Measurements from ENCODE around the gene AOC1. TPM values are rescaled to one million over a fixed set of nuclear protein-coding genes. Genes with fewer than 3 reads are reported as not detected.

AOC1 gene
- total RNA-seq, 8 experiments from 2014 or later: 0.09 to 0.47 (median 0.33) TPM; not detected in 3

- 40 to 77% (median 57%) methylated on average over 1 to 6 of the region's 8 CpGs; no CpG with 5 or more reads in 3 of the 10 experiments for WGBS, 10 experiments
- H3K4me3 ChIP-seq: no peak overlapping the region
- peak in 1 of 8 experiments; percentile 32 for ATAC-seq (replicated peaks in 6 of 8)
- no peak overlapping the region for H3K27ac ChIP-seq
- in situ Hi-C loops (cut with MboI; ENCODE audit: low pct_unique_long_range_greater_than_20kb in 2 of 9, low sequenced_read_pairs in 9 of 9, unreplicated experiment in 9 of 9): no loop called here
- peaks cover 0 to 4% of the 10 kb centered on the region in 2 donors for H3K4me1 ChIP-seq (replicated peaks in 1 of 2)
Measured at GRCh38 chr7:150874401-150875198, 22.3 kb downstream of the AOC1 start.

- Histone ChIP-seq H3K4me3 (no peak overlapping the region), H3K27ac (no peak overlapping the region), H3K4me1 (replicated peaks in 1 of 2) (peaks cover 0 to 4% of the 10 kb centered on the region in 2 donors)
- 12 to 93% (median 30%) methylated on average over 1 to 4 of the region's 4 CpGs; no CpG with 5 or more reads in 2 of the 10 experiments for WGBS, 10 experiments
- no peak for ATAC-seq (replicated peaks in 6 of 8)
- in situ Hi-C loops (cut with MboI; ENCODE audit: low pct_unique_long_range_greater_than_20kb in 2 of 9, low sequenced_read_pairs in 9 of 9, unreplicated experiment in 9 of 9): no loop called here
Measured at GRCh38 chr7:150875791-150876190, 23.5 kb downstream of the AOC1 start.

GRCh38 chr7:150876817-150877526, 24.7 kb downstream of the AOC1 start:
- peak; percentile 52 to 97 (median 84) for ATAC-seq (replicated peaks in 6 of 8)
- in situ Hi-C loops (cut with MboI; ENCODE audit: low pct_unique_long_range_greater_than_20kb in 2 of 9, low sequenced_read_pairs in 9 of 9, unreplicated experiment in 9 of 9): no loop called here
- 0 to 58% (median 28%) methylated on average over 2 to 7 of the region's 19 CpGs; no CpG with 5 or more reads in 2 of the 10 experiments for WGBS, 10 experiments
- no peak overlapping the region for H3K4me3 ChIP-seq
- H3K4me1 ChIP-seq (replicated peaks in 1 of 2): peaks cover 0 to 4% of the 10 kb centered on the region in 2 donors
- H3K27ac ChIP-seq: no peak overlapping the region

DNA sequence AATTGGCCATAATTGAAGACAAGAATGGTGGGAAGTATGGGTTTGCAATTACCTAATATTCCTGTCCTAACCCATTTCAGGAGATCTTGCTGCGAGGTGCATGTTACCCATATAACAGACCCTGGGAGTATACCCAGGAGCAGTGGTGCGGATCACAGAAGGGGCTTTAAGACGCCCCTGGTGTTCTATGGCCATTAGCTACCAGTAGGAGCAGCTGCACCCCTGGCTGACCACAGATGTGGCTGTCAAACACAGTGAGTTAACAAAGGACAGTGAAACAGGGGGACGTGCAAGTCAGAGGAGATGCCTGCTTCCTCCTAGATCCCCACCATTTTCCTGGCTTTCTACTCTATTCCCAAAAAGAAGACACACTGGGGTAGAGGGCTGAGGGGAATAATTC, 25.2 kb downstream of the AOC1 start:
- ATAC-seq (replicated peaks in 6 of 8): peak in 4 of 8 experiments; percentile 11 to 47 (median 28)
- in situ Hi-C loops (cut with MboI; ENCODE audit: low pct_unique_long_range_greater_than_20kb in 2 of 9, low sequenced_read_pairs in 9 of 9, unreplicated experiment in 9 of 9): no loop called here
- no peak overlapping the region for H3K4me3 ChIP-seq
- 7 to 86% (median 69%) methylated on average over 1 to 3 of the region's 4 CpGs; no CpG with 5 or more reads in 4 of the 10 experiments for WGBS, 10 experiments
- H3K4me1 ChIP-seq (replicated peaks in 1 of 2): peaks cover 0 to 4% of the 10 kb centered on the region in 2 donors
- no peak overlapping the region for H3K27ac ChIP-seq

- Histone ChIP-seq H3K4me1 (replicated peaks in 1 of 2) (peaks cover 0 to 4% of the 10 kb centered on the region in 2 donors), H3K27ac (no peak overlapping the region), H3K4me3 (no peak overlapping the region)
- ATAC-seq (replicated peaks in 6 of 8): no peak
- in situ Hi-C loops (cut with MboI; ENCODE audit: low pct_unique_long_range_greater_than_20kb in 2 of 9, low sequenced_read_pairs in 9 of 9, unreplicated experiment in 9 of 9): no loop called here
Measured at GRCh38 chr7:150879345-150879744, 27.0 kb downstream of the AOC1 start.

- no peak for ATAC-seq (replicated peaks in 6 of 8)
- in situ Hi-C loops (cut with MboI; ENCODE audit: low pct_unique_long_range_greater_than_20kb in 2 of 9, low sequenced_read_pairs in 9 of 9, unreplicated experiment in 9 of 9): no loop called here
- 7 to 100% (median 70%) methylated on average over 1 of the region's 1 CpG for WGBS, 10 experiments
Measured at GRCh38 chr7:150881189-150881588, 28.9 kb downstream of the AOC1 start.

DNA sequence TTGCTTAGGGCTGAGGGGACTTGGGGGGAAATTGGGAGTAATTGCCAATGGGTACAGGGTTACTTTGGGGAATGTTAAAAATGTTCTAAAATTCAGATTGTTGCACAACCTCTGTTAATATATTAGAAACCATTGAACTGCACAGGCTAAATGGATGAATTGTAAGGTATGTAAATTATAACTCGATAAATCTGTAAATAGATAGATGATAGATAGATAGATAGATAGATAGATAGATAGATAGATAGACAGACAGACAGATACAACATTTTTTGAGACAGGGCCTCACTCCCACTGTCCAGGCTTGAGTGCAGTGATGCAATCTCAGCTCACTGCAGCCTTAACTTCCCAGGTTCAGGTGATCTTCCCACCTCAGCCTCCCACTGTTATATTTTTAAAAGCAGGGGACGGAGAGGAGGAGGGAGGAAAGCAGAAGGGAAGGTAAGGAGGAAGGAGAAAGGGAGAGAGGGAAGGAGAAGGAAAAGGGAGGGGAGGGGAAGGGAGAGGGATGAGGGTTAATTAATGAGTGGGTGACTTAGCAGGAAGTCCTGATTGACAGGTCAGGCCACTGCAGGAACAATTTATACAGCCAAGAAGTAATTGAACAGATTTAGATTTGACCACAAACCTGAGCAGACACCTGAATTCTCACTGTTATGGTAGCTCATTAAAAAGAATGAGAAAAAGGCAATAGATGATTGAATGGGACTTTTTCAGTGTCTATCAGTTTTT, 38.7 kb downstream of the AOC1 start:
- ATAC-seq (replicated peaks in 6 of 8): no peak
- 25 to 84% (median 59%) methylated on average over 1 to 2 of the region's 2 CpGs; no CpG with 5 or more reads in 3 of the 10 experiments for WGBS, 10 experiments

More at GRCh38 chr7:150881189-150881588, 28.9 kb downstream of the AOC1 start:
- Histone ChIP-seq H3K4me1 (replicated peaks in 1 of 2) (peaks cover 0 to 4% of the 10 kb centered on the region in 2 donors), H3K27ac (no peak overlapping the region), H3K4me3 (no peak overlapping the region)

DNA sequence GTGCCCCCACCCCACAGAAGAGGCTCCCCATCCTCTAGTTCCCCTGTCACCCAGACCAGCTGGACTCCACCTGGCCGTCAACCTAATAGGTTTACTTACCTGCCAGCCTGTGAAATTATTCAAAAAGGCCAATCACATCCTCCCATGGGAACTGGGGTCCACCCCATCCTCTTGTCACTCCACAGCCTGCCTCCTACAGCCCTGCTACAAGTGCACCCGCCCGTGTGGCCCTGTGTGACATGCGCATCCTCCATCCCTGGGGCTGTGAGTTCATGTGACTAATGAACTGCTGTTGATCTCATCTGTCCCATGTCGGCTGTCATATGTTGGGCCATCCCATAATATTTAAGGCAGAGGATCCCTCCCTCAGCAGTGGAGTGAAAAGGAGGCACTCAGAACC, 39.4 kb downstream of the AOC1 start:
- H3K27ac ChIP-seq: no peak overlapping the region
- H3K4me1 ChIP-seq (replicated peaks in 1 of 2): no peaks in the 10 kb centered on the region
- H3K4me3 ChIP-seq: no peak overlapping the region
- ATAC-seq (replicated peaks in 6 of 8): peak in 2 of 8 experiments; percentile 93 to 98
- 0 to 86% (median 78%) methylated on average over 1 to 3 of the region's 5 CpGs; no CpG with 5 or more reads in 5 of the 10 experiments for WGBS, 10 experiments
- in situ Hi-C loops (cut with MboI; ENCODE audit: low pct_unique_long_range_greater_than_20kb in 2 of 9, low sequenced_read_pairs in 9 of 9, unreplicated experiment in 9 of 9): loop anchor here in 1 of 9 experiments (10.0 kb wide), 1 partner anchor 93 kb away; no protein-coding TSS in a partner anchor

More for the DNA sequence above, 38.7 kb downstream of the AOC1 start:
- no peak overlapping the region for H3K4me3 ChIP-seq
- in situ Hi-C loops (cut with MboI; ENCODE audit: low pct_unique_long_range_greater_than_20kb in 2 of 9, low sequenced_read_pairs in 9 of 9, unreplicated experiment in 9 of 9): loop anchor here in 1 of 9 experiments (10.0 kb wide), 1 partner anchor 94 kb away; no protein-coding TSS in a partner anchor
- H3K27ac ChIP-seq: no peak overlapping the region
- no peaks in the 10 kb centered on the region for H3K4me1 ChIP-seq (replicated peaks in 1 of 2)

- in situ Hi-C loops (cut with MboI; ENCODE audit: low pct_unique_long_range_greater_than_20kb in 2 of 9, low sequenced_read_pairs in 9 of 9, unreplicated experiment in 9 of 9): loop anchor here in 1 of 9 experiments (10.0 kb wide), 1 partner anchor 89 kb away; no protein-coding TSS in a partner anchor
- ATAC-seq (replicated peaks in 6 of 8): no peak
- peaks cover 1 to 7% of the 10 kb centered on the region in 2 donors for H3K4me1 ChIP-seq (replicated peaks in 1 of 2)
- no peak overlapping the region for H3K27ac ChIP-seq
- no peak overlapping the region for H3K4me3 ChIP-seq
- WGBS, 10 experiments: 0 to 100% (median 57%) methylated on average over 1 to 2 of the region's 2 CpGs; no CpG with 5 or more reads in 4 of the 10 experiments
Measured at GRCh38 chr7:150895809-150896208, 43.5 kb downstream of the AOC1 start.

DNA sequence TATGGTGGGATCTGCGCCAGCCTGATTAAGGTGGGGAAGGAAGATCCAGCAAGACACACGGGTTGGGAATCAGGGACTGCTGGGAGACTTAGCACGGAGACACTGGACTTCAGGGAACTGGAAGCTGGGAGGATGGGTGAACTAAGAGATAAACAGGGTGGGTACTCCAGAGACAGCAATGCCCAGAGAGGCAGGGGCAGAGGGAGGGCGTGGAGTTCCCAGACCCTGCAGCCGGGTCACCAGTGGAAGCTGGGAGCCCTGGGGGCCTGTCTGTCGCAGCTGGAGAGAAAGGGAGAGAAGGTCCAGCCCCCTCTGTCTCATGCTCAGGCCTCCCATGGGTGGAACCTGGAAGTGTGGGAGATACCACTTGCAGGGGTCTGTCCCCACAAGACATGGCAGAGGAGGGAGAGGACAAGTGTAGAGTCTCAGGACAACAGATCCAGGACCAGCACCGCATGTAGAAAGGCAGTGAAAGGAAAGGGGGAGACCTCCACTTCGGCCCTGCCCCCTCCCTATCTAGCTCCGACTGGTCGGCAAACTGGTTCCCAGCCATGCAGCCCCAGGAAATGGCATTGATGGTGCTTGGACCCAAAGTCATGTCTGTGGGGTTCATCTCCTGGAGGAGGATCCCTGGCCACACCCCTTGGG, 44.4 kb downstream of the AOC1 start:
- H3K4me1 ChIP-seq (replicated peaks in 1 of 2): peaks cover 10 to 16% of the 10 kb centered on the region in 2 donors
- 0 to 87% (median 48%) methylated on average over 1 to 3 of the region's 10 CpGs; no CpG with 5 or more reads in 1 of the 10 experiments for WGBS, 10 experiments
- no peak for ATAC-seq (replicated peaks in 6 of 8)
- in situ Hi-C loops (cut with MboI; ENCODE audit: low pct_unique_long_range_greater_than_20kb in 2 of 9, low sequenced_read_pairs in 9 of 9, unreplicated experiment in 9 of 9): loop anchor here in 1 of 9 experiments (10.0 kb wide), 1 partner anchor 88 kb away; no protein-coding TSS in a partner anchor
- H3K27ac ChIP-seq: no peak overlapping the region
- H3K4me3 ChIP-seq: no peak overlapping the region

DNA sequence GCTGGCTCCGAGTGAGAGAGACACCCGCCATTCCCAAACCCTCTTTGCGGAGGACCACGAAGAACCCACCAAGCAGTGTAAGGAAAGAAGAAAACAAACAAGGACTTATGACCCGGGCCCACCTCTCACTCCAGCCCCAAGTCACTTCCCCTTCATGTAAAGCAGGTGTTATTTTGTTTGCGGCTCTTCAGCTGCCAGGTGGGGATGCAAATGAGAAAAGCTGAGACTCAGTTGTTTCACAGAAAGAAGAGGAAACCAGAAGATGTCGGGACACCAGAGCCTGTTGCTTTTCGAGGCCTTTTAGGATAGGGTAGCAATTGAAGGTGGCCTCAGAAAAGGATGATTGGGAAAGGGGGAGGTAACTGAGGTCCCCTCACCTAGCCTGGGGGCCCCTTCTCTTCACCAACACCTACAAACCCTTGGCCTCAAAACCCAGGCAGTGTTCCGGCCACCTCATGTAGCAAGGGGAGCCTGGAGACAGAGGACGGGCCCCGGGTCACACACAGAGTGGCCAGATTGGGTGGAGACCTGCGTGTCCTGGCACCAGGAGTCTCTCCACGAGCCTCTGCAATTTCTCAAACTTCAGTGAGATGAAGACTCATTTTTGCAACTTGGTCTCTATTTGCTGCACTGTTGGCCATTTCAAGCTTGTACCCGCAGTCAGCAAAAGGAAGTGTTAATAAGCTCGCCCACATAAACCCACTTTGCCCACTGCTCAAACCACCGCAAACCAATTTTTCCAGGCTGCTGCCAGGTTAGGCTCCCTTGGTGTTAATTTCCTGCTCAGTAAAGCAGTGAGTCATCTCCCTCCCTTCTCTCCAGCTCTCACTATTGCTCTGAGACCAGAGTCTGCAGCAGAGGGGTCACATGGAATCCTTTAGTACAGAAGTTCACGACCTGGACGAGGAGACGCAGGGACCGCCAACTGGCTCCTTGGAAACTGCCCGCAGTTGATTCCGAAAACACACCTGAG, 45.5 kb downstream of the AOC1 start:
- 13 to 85% (median 61%) methylated on average over 2 to 10 of the region's 22 CpGs; no CpG with 5 or more reads in 1 of the 10 experiments for WGBS, 10 experiments
- ATAC-seq (replicated peaks in 6 of 8): peak; percentile 8 to 57 (median 50)
- Histone ChIP-seq H3K27ac (no peak overlapping the region), H3K4me1 (replicated peaks in 1 of 2) (peaks cover 16 to 27% of the 10 kb centered on the region in 2 donors), H3K4me3 (no peak overlapping the region)
- in situ Hi-C loops (cut with MboI; ENCODE audit: low pct_unique_long_range_greater_than_20kb in 2 of 9, low sequenced_read_pairs in 9 of 9, unreplicated experiment in 9 of 9): loop anchor here in 1 of 9 experiments (10.0 kb wide), 1 partner anchor 87 kb away; no protein-coding TSS in a partner anchor
